Astrocyte (in vitro differentiated cells and primary cell): ENCODE results near the gene PGRMC2.

ENCODE experiments used
- EZH2 ChIP-seq: IDR thresholded peaks from 2 replicates; pipeline ENCODE4 v1.6.1; 2012; ENCODE audit warnings: mild to moderate bottlenecking, low read length, inconsistent platforms; ENCODE audit not compliant: insufficient read depth
- TF ChIP-seq, protein P1 (sequence below): IDR thresholded peaks from 2 replicates; pipeline ENCODE4 v1.5.1; 2011; ENCODE audit warnings: low read depth, mild to moderate bottlenecking, inconsistent platforms, low read length, moderate library complexity; ENCODE audit not compliant: insufficient read depth

DNA sequence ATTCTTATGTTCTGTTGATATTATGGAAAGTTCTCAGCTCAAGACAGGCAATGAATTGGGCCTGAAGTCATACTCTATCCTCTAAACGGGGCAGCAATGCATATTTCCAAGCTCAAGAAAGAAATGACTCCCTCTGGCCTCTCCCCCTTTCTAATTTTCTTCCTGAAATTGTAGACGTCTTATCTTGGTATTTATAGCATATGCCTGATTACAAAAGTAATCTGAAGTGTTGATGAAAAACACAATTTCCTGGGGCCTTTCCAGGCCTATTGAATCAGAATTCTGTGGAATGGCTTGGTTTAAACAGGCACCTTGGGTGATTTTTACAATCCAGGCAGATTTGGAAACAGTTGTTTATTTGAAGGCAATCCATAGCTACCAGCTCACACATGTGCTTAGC lies 21.4 kb upstream of the PGRMC2 start:
- TF ChIP-seq, protein P1, sequence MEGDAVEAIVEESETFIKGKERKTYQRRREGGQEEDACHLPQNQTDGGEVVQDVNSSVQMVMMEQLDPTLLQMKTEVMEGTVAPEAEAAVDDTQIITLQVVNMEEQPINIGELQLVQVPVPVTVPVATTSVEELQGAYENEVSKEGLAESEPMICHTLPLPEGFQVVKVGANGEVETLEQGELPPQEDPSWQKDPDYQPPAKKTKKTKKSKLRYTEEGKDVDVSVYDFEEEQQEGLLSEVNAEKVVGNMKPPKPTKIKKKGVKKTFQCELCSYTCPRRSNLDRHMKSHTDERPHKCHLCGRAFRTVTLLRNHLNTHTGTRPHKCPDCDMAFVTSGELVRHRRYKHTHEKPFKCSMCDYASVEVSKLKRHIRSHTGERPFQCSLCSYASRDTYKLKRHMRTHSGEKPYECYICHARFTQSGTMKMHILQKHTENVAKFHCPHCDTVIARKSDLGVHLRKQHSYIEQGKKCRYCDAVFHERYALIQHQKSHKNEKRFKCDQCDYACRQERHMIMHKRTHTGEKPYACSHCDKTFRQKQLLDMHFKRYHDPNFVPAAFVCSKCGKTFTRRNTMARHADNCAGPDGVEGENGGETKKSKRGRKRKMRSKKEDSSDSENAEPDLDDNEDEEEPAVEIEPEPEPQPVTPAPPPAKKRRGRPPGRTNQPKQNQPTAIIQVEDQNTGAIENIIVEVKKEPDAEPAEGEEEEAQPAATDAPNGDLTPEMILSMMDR, result no peak
- TF ChIP-seq EZH2, result no peak
